Adrenal gland (tissue), 12 donors: ENCODE data around the gene KIRREL3. TPM values are rescaled to one million over a fixed set of nuclear protein-coding genes. Genes with fewer than 3 reads are reported as not detected.
A peak's percentile ranks its signal among the peaks of the same experiment; 100 is the strongest.

Experiments used
- DNase-seq, 7 donors: peaks; one replicate each; pipeline ENCODE4 v3.0.0-alpha.2; 2019 to 2020
- H3K27ac ChIP-seq, 5 donors: fragments of 200-600 bp; sonication (generic) in 4 of 5; 1 replicate in 3 of 5; 2 replicates in 2 of 5; pipeline versions ENCODE4 v1.5.1 to v1.8.0; 2016 to 2020; ENCODE audit warnings: mild to moderate bottlenecking in 1 of 5
- H3K27me3 ChIP-seq: fragments of 200-600 bp; 2 replicates; pipeline ENCODE4 v1.8.0; 2021
- H3K36me3 ChIP-seq, 2 donors: fragments of 200-600 bp; replicated peaks in 1 of 2; 1 replicate in 1 of 2; 2 replicates in 1 of 2; pipeline versions ENCODE4 v1.5.1 to v1.8.0; 2018 to 2022
- H3K4me1 ChIP-seq, 2 donors: fragments of 200-600 bp; replicated peaks in 1 of 2; 1 replicate in 1 of 2; 2 replicates in 1 of 2; pipeline versions ENCODE4 v1.5.1 to v1.8.0; 2018 to 2021
- H3K4me3 ChIP-seq, 4 donors: fragments of 200-600 bp; sonication (generic) in 3 of 4; one replicate each; pipeline ENCODE4 v1.5.1; 2016 to 2018
- H3K9me3 ChIP-seq, 3 donors: fragments of 200-600 bp; sonication (generic) in 1 of 3; replicated peaks in 1 of 3; 1 replicate in 2 of 3; 2 replicates in 1 of 3; pipeline versions ENCODE4 v1.5.1 to v1.8.0; 2016 to 2021
- CTCF ChIP-seq, 6 experiments: fragments of 450-650 bp in 4 of 6; fragments of 200-600 bp in 2 of 6; sonication (generic) in 1 of 6; IDR thresholded peaks; 1 replicate in 5 of 6; 2 replicates in 1 of 6; pipeline versions ENCODE4 v1.5.1 to v1.8.0; 2016 to 2021; ENCODE audit warnings: antibody characterized with exemption in 6 of 6, mild to moderate bottlenecking in 2 of 6, moderate library complexity in 1 of 6
- POLR2A ChIP-seq, 2 donors: fragments of 450-650 bp; IDR thresholded peaks; one replicate each; pipeline ENCODE4 v1.6.1; 2017; ENCODE audit warnings: antibody characterized with exemption in 2 of 2, mild to moderate bottlenecking in 2 of 2, moderate library complexity in 1 of 2
- WGBS, 4 donors: extraction: QIAGEN DNeasy Blood & Tissue Kit in 2 of 4; methylation state at CpG; one replicate each; pipeline versions ENCODE4 v1.1.5 to v1.1.7; 2013 to 2017; 5-methylcytosine and 5-hydroxymethylcytosine counted together
- intact Hi-C, 2 donors: fragments of 100-400 bp; cut with DNase I; formaldehyde crosslinking; loops; one replicate each; pipeline versions ENCODE4 v1.14.1 to v1.15.0; 2022 to 2023
- polyA plus RNA-seq, 3 donors: library from polyadenylated mRNA; stranded (reverse); fragments of 200-250 nt in 2 of 3; fragments of 350-450 nt in 1 of 3; fragmentation: Illumina TruSeq in 1 of 3; extraction: RNeasy Lipid Tissue Mini Kit (QIAGEN cat#74804) in 1 of 3; gene quantifications; one replicate each; pipeline ENCODE4 v1.2.3, GENCODE V29; 2013 to 2014
- total RNA-seq, 9 donors: library from RNA; depleted of rRNA in 4 of 9; stranded (reverse); fragments of >200 nt in 4 of 9; fragments of 120-200 nt in 1 of 9; fragmentation: NEBNext Ultra II Directional in 1 of 9; extraction: Animal tissue kit (Norgen Biotek cat#: 25700) in 1 of 9; gene quantifications; one replicate each; pipeline versions ENCODE4 v1.1.0 to v1.2.4, GENCODE V29; 2013 to 2023
- donor health status: healthy with polysubstance abuse.
- donor health status: Bipolar disorder and iron deficiency.
- donor health status: DM: yes; HTN: yes; CAD: no.
- donor health status: DM: no; HTN: no; CAD: no.
- donor health status: DM: no; HTN: no; CAD: no.
- donor health status: DM: yes; HTN: yes; CAD: no.

The KIRREL3 gene
- total and polyA plus RNA-seq, 12 donors = 0.07 to 4.1 (median 0.64) TPM; not detected in 1

GRCh38 chr11:126925321-126926093, 75.1 kb downstream of the KIRREL3 start:
- TF ChIP-seq CTCF (IDR thresholded peaks at IDR 0.05) (no peak), POLR2A (IDR thresholded peaks at IDR 0.05) (no peak)

GRCh38 chr11:126924376-126925040, 76.1 kb downstream of the KIRREL3 start:
- H3K4me3 ChIP-seq = no peak overlapping the region
- H3K4me1 ChIP-seq = no peaks in the 10 kb centered on the region
- 63 to 83% (median 72%) methylated on average over 5 of the region's 5 CpGs for WGBS, 4 donors
- H3K27me3 ChIP-seq = no peaks in the 10 kb centered on the region
- H3K27ac ChIP-seq = no peak overlapping the region
- no peaks in the 10 kb centered on the region for H3K9me3 ChIP-seq
- H3K36me3 ChIP-seq = no peaks in the 10 kb centered on the region
- intact Hi-C loops = no loop called here
- TF ChIP-seq CTCF (IDR thresholded peaks at IDR 0.05) = no peak
- no peak for TF ChIP-seq POLR2A (IDR thresholded peaks at IDR 0.05)
- DNase-seq = no peak

More at GRCh38 chr11:126925321-126926093, 75.1 kb downstream of the KIRREL3 start:
- intact Hi-C loops = no loop called here
- no peaks in the 10 kb centered on the region for H3K4me1 ChIP-seq
- no peak overlapping the region for H3K27ac ChIP-seq
- 69 to 79% (median 75%) methylated on average over 11 of the region's 11 CpGs for WGBS, 4 donors
- peak in 2 of 7 donors; percentile 21 to 72 for DNase-seq
- H3K9me3 ChIP-seq = no peaks in the 10 kb centered on the region
- no peaks in the 10 kb centered on the region for H3K36me3 ChIP-seq
- no peak overlapping the region for H3K4me3 ChIP-seq
- no peaks in the 10 kb centered on the region for H3K27me3 ChIP-seq

GRCh38 chr11:126920833-126921232, 79.7 kb downstream of the KIRREL3 start:
- intact Hi-C loops = no loop called here
- TF ChIP-seq CTCF (IDR thresholded peaks at IDR 0.05) (no peak), POLR2A (IDR thresholded peaks at IDR 0.05) (no peak)
- H3K36me3 ChIP-seq = no peaks in the 10 kb centered on the region
- no peaks in the 10 kb centered on the region for H3K9me3 ChIP-seq
- H3K4me1 ChIP-seq = no peaks in the 10 kb centered on the region
- 87 to 95% (median 92%) methylated on average over 3 to 4 of the region's 4 CpGs for WGBS, 4 donors
- H3K4me3 ChIP-seq = no peak overlapping the region
- H3K27me3 ChIP-seq = no peaks in the 10 kb centered on the region
- no peak for DNase-seq
- no peak overlapping the region for H3K27ac ChIP-seq

- H3K4me1 ChIP-seq = no peaks in the 10 kb centered on the region
- H3K27ac ChIP-seq = no peak overlapping the region
- no peak overlapping the region for H3K4me3 ChIP-seq
- WGBS, 4 donors = 69 to 80% (median 72%) methylated on average over 3 of the region's 3 CpGs
- no peaks in the 10 kb centered on the region for H3K27me3 ChIP-seq
- DNase-seq = no peak
- no peaks in the 10 kb centered on the region for H3K9me3 ChIP-seq
- intact Hi-C loops = no loop called here
- no peak for TF ChIP-seq CTCF (IDR thresholded peaks at IDR 0.05)
- no peak for TF ChIP-seq POLR2A (IDR thresholded peaks at IDR 0.05)
- H3K36me3 ChIP-seq = no peaks in the 10 kb centered on the region
Measured at GRCh38 chr11:126919147-126919823, 81.3 kb downstream of the KIRREL3 start.
